HG03097 (cell line): Measurements from ENCODE around the gene ADH4.
"Not testable (repeated sequence)": the region's sequence is repeated elsewhere in the genome, so short reads cannot be mapped to it uniquely, and the experiment has no call there.

Experiments used
- ATAC-seq: cut with Tn5 transposase; IDR thresholded peaks from one replicate; pipeline ENCODE4 v1.9.1; 2021; ENCODE audit not compliant: unreplicated experiment, low FRiP score

The ADH4 gene

GRCh38 chr4:99135541-99136162 lies 8.4 kb downstream of the ADH4 start:
- no peak for ATAC-seq

DNA sequence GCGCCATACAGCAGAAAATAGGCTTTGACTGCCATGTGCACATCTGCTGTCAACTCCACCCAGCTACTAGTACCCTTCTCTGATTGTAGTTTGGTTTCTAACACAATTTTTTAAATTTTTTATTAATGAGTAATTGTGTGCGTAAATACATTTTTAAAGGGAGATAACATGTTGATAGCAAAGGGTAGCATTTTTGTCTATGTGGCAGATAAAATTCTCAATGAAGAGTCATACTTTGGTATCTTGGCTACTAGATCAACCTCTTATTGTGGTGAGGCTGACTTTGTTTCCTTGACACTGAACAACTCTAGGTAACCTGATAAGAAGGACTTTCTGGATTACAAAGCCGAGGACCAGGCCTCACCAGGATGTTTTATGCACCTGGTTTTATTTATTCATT lies 9.5 kb downstream of the ADH4 start:
- no peak for ATAC-seq

- ATAC-seq, result no peak
These were observed 12.7 kb downstream of the ADH4 start for GRCh38 chr4:99131378-99131777.

GRCh38 chr4:99126376-99126775 lies 17.7 kb downstream of the ADH4 start:
- no peak for ATAC-seq

DNA sequence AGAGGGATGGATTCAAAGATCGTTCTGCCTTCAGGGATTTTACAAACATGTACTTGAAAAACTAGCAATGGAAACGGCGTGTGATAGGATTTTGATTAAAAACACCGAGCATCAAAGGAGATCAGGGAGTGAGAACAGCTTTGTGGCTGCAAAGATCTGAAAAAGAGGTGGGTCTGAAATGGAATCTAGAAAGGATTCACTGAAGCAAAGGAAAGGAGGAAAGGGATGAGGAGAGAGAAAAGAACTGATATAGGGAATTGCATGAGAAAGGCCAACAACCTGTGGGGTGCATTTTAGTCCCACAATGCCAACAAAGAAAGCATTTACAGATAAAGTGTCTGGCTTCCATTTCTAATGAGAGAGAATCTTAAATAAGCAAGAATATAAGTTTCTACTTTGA lies 23.1 kb downstream of the ADH4 start:
- no peak for ATAC-seq

DNA sequence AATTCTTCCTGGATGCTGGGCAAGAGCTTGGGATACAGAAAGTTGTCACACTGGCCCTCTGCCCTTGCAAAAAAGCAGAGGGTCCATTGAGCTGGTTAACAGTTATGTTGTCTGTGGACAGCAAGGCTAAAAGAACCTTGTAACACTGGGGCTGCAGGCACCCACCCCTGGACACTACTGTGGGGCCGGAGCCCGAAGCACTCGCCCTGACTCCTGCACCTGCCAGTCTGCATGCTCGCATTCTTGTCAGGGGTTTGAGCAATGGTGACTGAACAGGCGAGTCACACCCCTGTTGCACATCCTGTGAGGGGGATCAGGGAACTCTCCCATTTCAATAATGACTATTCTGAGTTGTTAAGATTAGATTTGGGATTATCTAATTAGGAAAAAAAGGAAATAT lies 23.6 kb downstream of the ADH4 start:
- no peak for ATAC-seq

- no peak for ATAC-seq
These were observed 26.0 kb downstream of the ADH4 start for GRCh38 chr4:99117876-99118693.

DNA sequence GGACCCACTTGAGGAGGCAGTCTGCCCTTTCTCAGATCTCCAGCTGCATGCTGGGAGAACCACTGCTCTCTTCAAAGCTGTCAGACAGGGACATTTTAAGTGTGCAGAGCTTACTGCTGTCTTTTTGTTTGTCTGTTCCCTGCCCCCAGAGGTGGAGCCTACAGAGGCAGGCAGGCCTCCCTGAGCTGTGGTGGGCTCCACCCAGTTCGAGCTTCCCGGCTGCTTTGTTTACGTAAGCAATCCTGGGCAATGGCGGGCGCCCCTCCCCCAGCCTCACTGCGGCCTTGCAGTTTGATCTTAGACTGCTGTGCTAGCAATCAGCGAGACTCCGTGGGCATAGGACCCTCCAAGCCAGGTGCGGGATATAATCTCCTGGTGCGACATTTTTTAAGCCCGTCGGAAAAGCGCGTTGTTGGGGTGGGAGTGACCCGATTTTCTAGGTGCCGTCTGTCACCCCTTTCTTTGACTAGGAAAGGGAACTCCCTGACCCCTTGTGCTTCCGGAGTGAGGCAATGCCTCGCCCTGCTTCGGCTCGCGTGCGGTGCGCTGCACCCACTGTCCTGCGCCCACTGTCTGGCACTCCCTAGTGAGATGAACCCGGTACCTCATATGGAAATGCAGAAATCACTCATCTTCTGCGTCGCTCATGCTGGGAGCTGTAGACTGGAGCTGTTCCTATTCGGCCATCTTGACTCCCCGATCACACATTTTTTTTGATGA lies 26.8 kb downstream of the ADH4 start:
- ATAC-seq, result not testable (repeated sequence)

DNA sequence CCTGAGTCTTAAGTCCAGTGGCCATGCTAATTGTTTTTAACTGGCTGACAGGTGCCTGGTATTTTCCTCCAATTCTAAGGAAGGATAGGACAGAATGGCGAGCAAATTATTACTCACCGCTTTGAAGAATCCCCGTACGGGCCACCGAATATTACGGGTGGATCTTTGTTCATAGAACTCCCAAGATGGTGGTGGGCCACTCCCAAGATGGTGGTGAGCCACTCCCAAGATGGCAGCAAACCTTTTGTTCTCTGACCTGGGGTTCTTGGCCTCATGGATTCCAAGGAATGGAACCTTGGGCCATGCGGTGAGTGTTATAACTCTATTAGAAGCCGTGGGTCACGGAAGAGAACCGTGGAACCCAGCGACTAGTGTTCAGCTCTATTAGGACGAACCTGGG lies 34.8 kb downstream of the ADH4 start:
- ATAC-seq, result not testable (repeated sequence)

- no peak for ATAC-seq
These were observed 39.9 kb downstream of the ADH4 start for GRCh38 chr4:99104153-99104552.

DNA sequence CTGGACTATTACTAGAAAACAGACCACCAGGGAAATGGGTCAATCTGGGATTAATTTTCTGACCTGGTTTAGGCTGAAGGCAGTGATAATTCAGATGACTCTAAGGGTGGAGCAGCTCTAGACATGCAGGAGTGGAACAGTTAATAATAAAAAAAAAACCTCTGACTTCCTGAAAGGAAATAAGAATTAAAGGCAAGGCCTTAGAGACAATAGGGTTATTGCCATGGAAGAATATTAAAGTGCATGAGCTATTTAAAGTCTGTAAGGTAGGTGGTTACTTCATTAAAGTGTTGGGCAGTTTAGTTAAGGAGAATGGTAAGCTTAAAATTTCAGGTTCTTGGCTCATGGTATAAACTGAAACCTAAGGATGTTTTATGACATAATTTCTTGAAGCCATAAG lies 40.9 kb downstream of the ADH4 start:
- no peak for ATAC-seq

GRCh38 chr4:99102634-99103033 lies 41.5 kb downstream of the ADH4 start:
- ATAC-seq, result no peak

DNA sequence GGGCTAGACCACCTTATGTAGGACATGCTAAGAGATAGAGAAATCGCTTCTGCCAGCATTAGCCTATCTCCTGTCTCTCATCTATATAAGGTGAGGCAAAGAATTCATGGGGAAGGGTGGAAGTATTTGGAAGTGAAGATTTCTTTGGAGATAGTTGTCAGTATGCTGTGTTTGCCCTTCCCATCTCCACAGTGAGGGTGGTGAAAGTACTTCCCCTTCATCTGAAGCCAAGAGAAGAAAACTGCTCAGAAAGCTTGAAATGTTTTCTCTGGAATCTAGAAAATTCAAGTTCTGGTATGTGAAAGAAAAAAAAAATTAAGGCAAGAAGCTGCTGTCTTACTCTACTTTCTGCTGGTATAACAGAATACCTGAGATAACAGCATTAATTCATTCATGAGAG lies 43.2 kb downstream of the ADH4 start:
- no peak for ATAC-seq

DNA sequence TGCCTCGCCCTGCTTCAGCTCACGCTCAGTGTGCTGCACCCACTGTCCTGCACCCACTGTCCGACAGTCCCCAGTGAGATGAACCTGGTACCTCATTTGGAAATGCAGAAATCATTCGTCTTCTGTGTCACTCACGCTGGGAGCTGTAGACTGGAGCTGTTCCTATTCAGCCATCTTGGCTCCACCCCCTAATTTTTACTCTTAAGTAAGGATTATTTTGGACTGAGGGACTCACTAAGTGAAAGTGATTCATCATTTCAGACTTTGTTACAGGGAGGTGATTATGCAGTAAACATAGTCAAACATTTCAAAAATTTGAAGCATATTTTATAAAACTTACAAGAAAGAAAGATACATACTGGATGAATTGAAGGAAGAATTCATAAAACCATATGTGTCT lies 44.3 kb downstream of the ADH4 start:
- ATAC-seq, result not testable (repeated sequence)

GRCh38 chr4:99099311-99099710 lies 44.8 kb downstream of the ADH4 start:
- no peak for ATAC-seq

GRCh38 chr4:99091841-99092240 lies 52.3 kb downstream of the ADH4 start:
- ATAC-seq, result not testable (repeated sequence)

- ATAC-seq, result no peak
These were observed 52.9 kb downstream of the ADH4 start for GRCh38 chr4:99091216-99091575.

GRCh38 chr4:99090481-99091215 lies 53.4 kb downstream of the ADH4 start:
- ATAC-seq, result no peak

DNA sequence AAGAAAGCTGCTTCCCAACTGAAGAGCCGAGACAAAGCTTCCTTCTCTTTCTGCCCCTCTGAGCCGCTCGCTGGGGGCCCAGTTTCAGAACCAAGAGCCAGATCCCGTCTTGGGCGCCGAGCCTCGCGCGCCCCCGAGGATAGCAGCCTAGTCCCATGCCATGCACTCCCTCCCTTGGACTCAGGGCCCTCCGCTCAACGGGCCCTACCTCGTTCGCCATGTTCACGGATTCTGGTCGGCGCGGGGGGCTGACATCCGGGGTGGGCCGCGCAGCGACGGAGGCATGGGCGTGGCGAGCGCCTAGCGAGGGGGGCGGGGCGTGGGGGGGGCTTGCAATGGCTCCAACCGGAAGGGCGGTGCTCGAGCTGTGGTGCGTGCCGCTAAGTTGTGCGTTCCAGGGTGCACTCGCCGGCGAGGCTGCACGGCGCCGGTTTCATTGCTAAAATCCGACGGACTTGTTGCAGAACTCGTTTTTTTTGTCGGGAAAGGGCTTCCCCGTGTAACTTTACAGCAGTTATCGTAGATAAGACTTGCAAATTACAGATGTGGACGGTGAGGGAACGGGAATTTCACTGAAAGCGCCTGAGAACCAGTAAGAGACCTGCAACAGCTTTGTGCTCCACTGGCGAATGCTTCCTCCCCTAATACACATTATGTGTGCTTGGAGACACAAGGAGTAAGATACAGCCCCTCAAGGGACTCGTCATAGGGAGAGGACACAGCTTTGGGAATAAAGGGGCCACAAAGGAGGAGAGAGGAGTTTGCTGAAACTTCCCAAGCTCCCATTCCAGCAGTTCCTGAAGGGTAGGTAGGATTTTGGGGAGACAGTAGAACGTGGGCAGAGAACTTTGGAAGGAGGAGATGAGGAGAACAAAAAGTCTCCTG lies 55.4 kb downstream of the ADH4 start, which contains the start of gene ADH5:
Gene ADH5 (minus strand): TSS at position 308 of the 885 bp plus-strand sequence. CDS start 88 bp downstream, at position 220.
- peak; percentile 94 for ATAC-seq

DNA sequence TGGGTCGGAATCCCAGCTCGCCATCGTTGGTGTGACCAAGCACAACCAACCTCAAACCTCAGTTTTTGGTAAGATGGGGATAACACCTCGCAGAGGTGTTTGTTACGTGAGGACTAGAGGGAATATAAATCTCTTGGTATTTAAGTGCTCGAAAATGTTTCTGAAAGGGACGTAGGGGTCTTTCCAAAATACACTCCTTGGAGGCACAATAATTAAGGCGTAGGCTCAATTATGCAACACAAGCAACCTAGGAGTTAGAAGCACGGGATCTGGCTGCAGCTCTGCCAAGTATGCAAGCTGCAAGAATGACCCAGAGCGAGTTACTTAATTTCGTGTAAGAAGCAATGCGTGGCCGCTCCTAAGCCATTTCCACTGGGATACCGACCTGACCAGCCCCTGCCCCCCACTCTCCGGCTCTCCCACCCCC lies 56.1 kb downstream of the ADH4 start:
- ATAC-seq, result peak; percentile 13
